ENCODE measurements around the gene EPOP. TPM values are rescaled to one million over a fixed set of nuclear protein-coding genes. Genes with fewer than 3 reads are reported as not detected.

Gene EPOP
- total RNA-seq, 1 donor from 2014 or later: 34.9 TPM

GRCh38 chr17:38677819-38678218, 3.1 kb upstream of the EPOP start:
- Mint-ChIP-seq H3K4me3 (ENCODE audit: low read depth) (no peak overlapping the region), H3K27ac (no peak overlapping the region), H3K9me3 (no peaks in the 10 kb centered on the region), H3K36me3 (ENCODE audit: low read depth) (no peaks in the 10 kb centered on the region), H3K4me1 (ENCODE audit: low read depth) (peaks cover 23% of the 10 kb centered on the region), H3K27me3 (ENCODE audit: low read depth) (no peaks in the 10 kb centered on the region)
- intact Hi-C loops (cut with micrococcal nuclease): loop anchor here (1.0 to 5.0 kb wide), 3 partner anchors 23 to 189 kb away; no protein-coding TSS in a partner anchor
- DNase-seq (ENCODE audit: low spot score): no peak

- H3K36me3 Mint-ChIP-seq (ENCODE audit: low read depth): peaks cover 6% of the 10 kb centered on the region
- H3K4me3 Mint-ChIP-seq (ENCODE audit: low read depth): peak overlapping the region; percentile 7
- intact Hi-C loops (cut with micrococcal nuclease): loop anchor here (1.0 to 5.0 kb wide), 3 partner anchors 24 to 190 kb away; no protein-coding TSS in a partner anchor
- H3K4me1 Mint-ChIP-seq (ENCODE audit: low read depth): peaks cover 27% of the 10 kb centered on the region
- peaks cover 6% of the 10 kb centered on the region for H3K27me3 Mint-ChIP-seq (ENCODE audit: low read depth)
- peak overlapping the region; percentile 64 for H3K27ac Mint-ChIP-seq
- no peaks in the 10 kb centered on the region for H3K9me3 Mint-ChIP-seq
- peak; percentile 73 for DNase-seq (ENCODE audit: low spot score)
Measured at GRCh38 chr17:38676706-38677504, 2.1 kb upstream of the EPOP start.

GRCh38 chr17:38674014-38674748, 576 bp downstream of the EPOP start:
- DNase-seq (ENCODE audit: low spot score): peak; percentile 26
- Mint-ChIP-seq H3K9me3 (no peaks in the 10 kb centered on the region), H3K4me3 (ENCODE audit: low read depth) (no peak overlapping the region), H3K27ac (no peak overlapping the region), H3K27me3 (ENCODE audit: low read depth) (peaks cover 27% of the 10 kb centered on the region), H3K36me3 (ENCODE audit: low read depth) (peaks cover 10% of the 10 kb centered on the region), H3K4me1 (ENCODE audit: low read depth) (peaks cover 37% of the 10 kb centered on the region)
- intact Hi-C loops (cut with micrococcal nuclease): loop anchor here (2.0 kb wide), 1 partner anchor 79 kb away; the partner anchor contains the start of gene PSMB3

- Mint-ChIP-seq H3K27ac (no peak overlapping the region), H3K36me3 (ENCODE audit: low read depth) (peaks cover 10% of the 10 kb centered on the region), H3K4me1 (ENCODE audit: low read depth) (peaks cover 37% of the 10 kb centered on the region), H3K9me3 (no peaks in the 10 kb centered on the region), H3K4me3 (ENCODE audit: low read depth) (no peak overlapping the region), H3K27me3 (ENCODE audit: low read depth) (peaks cover 32% of the 10 kb centered on the region)
- intact Hi-C loops (cut with micrococcal nuclease): loop anchor here (2.0 kb wide), 1 partner anchor 79 kb away; the partner anchor contains the start of gene PSMB3
- no peak for DNase-seq (ENCODE audit: low spot score)
Measured at GRCh38 chr17:38673707-38674013, 1.1 kb downstream of the EPOP start.

GRCh38 chr17:38672788-38673706, 1.7 kb downstream of the EPOP start:
- DNase-seq (ENCODE audit: low spot score): no peak
- Mint-ChIP-seq H3K4me3 (ENCODE audit: low read depth) (peak overlapping the region; percentile 60), H3K36me3 (ENCODE audit: low read depth) (peaks cover 10% of the 10 kb centered on the region), H3K4me1 (ENCODE audit: low read depth) (peaks cover 37% of the 10 kb centered on the region), H3K27ac (no peak overlapping the region), H3K9me3 (no peaks in the 10 kb centered on the region), H3K27me3 (ENCODE audit: low read depth) (peaks cover 38% of the 10 kb centered on the region)
- intact Hi-C loops (cut with micrococcal nuclease): no loop called here

GRCh38 chr17:38671939-38672720, 2.6 kb downstream of the EPOP start:
- H3K27ac Mint-ChIP-seq: no peak overlapping the region
- H3K36me3 Mint-ChIP-seq (ENCODE audit: low read depth): peaks cover 10% of the 10 kb centered on the region
- H3K9me3 Mint-ChIP-seq: no peaks in the 10 kb centered on the region
- H3K4me1 Mint-ChIP-seq (ENCODE audit: low read depth): peaks cover 37% of the 10 kb centered on the region
- H3K4me3 Mint-ChIP-seq (ENCODE audit: low read depth): peak overlapping the region; percentile 60
- intact Hi-C loops (cut with micrococcal nuclease): no loop called here
- DNase-seq (ENCODE audit: low spot score): no peak
- H3K27me3 Mint-ChIP-seq (ENCODE audit: low read depth): peaks cover 44% of the 10 kb centered on the region

GRCh38 chr17:38669520-38669919, 5.2 kb downstream of the EPOP start:
- H3K9me3 Mint-ChIP-seq: no peaks in the 10 kb centered on the region
- peaks cover 10% of the 10 kb centered on the region for H3K36me3 Mint-ChIP-seq (ENCODE audit: low read depth)
- no peak overlapping the region for H3K4me3 Mint-ChIP-seq (ENCODE audit: low read depth)
- H3K27ac Mint-ChIP-seq: no peak overlapping the region
- intact Hi-C loops (cut with micrococcal nuclease): loop anchor here (10.0 kb wide), 1 partner anchor 245 kb away; the partner anchor contains the start of gene ARHGAP23
- DNase-seq (ENCODE audit: low spot score): no peak
- peaks cover 45% of the 10 kb centered on the region for H3K27me3 Mint-ChIP-seq (ENCODE audit: low read depth)
- H3K4me1 Mint-ChIP-seq (ENCODE audit: low read depth): peaks cover 15% of the 10 kb centered on the region

GRCh38 chr17:38667787-38668122, 7.0 kb downstream of the EPOP start:
- Mint-ChIP-seq H3K4me1 (ENCODE audit: low read depth) (peaks cover 15% of the 10 kb centered on the region), H3K4me3 (ENCODE audit: low read depth) (no peak overlapping the region), H3K9me3 (no peaks in the 10 kb centered on the region), H3K27ac (no peak overlapping the region), H3K36me3 (ENCODE audit: low read depth) (peaks cover 10% of the 10 kb centered on the region), H3K27me3 (ENCODE audit: low read depth) (peaks cover 51% of the 10 kb centered on the region)
- no peak for DNase-seq (ENCODE audit: low spot score)
- intact Hi-C loops (cut with micrococcal nuclease): loop anchor here (1.0 to 10.0 kb wide), 3 partner anchors 109 to 243 kb away; partner anchors contain the start of gene ARHGAP23

GRCh38 chr17:38667099-38667786, 7.5 kb downstream of the EPOP start:
- no peak overlapping the region for H3K4me3 Mint-ChIP-seq (ENCODE audit: low read depth)
- DNase-seq (ENCODE audit: low spot score): peak; percentile 53
- H3K27ac Mint-ChIP-seq: no peak overlapping the region
- no peaks in the 10 kb centered on the region for H3K9me3 Mint-ChIP-seq
- peaks cover 7% of the 10 kb centered on the region for H3K36me3 Mint-ChIP-seq (ENCODE audit: low read depth)
- H3K27me3 Mint-ChIP-seq (ENCODE audit: low read depth): peaks cover 51% of the 10 kb centered on the region
- peaks cover 13% of the 10 kb centered on the region for H3K4me1 Mint-ChIP-seq (ENCODE audit: low read depth)
- intact Hi-C loops (cut with micrococcal nuclease): loop anchor here (1.0 to 10.0 kb wide), 3 partner anchors 109 to 242 kb away; partner anchors contain the start of gene ARHGAP23

GRCh38 chr17:38663964-38664644, 10.7 kb downstream of the EPOP start:
- intact Hi-C loops (cut with micrococcal nuclease): loop anchor here (10.0 kb wide), 1 partner anchor 239 kb away; the partner anchor contains the start of gene ARHGAP23
- Mint-ChIP-seq H3K27me3 (ENCODE audit: low read depth) (peaks cover 36% of the 10 kb centered on the region), H3K4me1 (ENCODE audit: low read depth) (peaks cover 2% of the 10 kb centered on the region), H3K4me3 (ENCODE audit: low read depth) (no peak overlapping the region), H3K27ac (no peak overlapping the region), H3K9me3 (no peaks in the 10 kb centered on the region), H3K36me3 (ENCODE audit: low read depth) (no peaks in the 10 kb centered on the region)
- no peak for DNase-seq (ENCODE audit: low spot score)

Data from activated T-helper 2 cell treated with anti-CD3 and anti-CD28 coated beads, Interferon-gamma antibody, Interleukin-2, Interleukin-4, amounts not matched to agents 10 μg/mL and 5 μg/mL and 100 μg/mL, durations not matched to agents 14 hours and 24 hours and 36 hours (primary cell).